Kidney epithelial cell (primary cell): ENCODE results near the gene PLAAT3. TPM values are rescaled to one million over a fixed set of nuclear protein-coding genes. Genes with fewer than 3 reads are reported as not detected.
A peak's percentile ranks its signal among the peaks of the same experiment; 100 is the strongest.

ENCODE experiments used
- DNase-seq: peaks from one replicate; pipeline ENCODE4 v3.0.0-alpha.2; 2010; ENCODE audit warnings: low read depth
- H3K27me3 ChIP-seq: 2 replicates; pipeline ENCODE4 v1.6.0; 2011; ENCODE audit warnings: low read length; ENCODE audit not compliant: control insufficient read depth, insufficient read depth
- H3K36me3 ChIP-seq: 2 replicates; pipeline ENCODE4 v1.5.1; 2011; ENCODE audit warnings: low read length; ENCODE audit not compliant: control insufficient read depth, insufficient read depth
- H3K4me3 ChIP-seq: 2 replicates; pipeline ENCODE4 v1.5.1; 2011; ENCODE audit warnings: low read depth, mild to moderate bottlenecking, control low read depth, low read length
- CTCF ChIP-seq: IDR thresholded peaks from 2 replicates; pipeline ENCODE4 v1.5.1; 2011; ENCODE audit warnings: mild to moderate bottlenecking, moderate library complexity, low read length, control low read depth, inconsistent platforms; ENCODE audit not compliant: insufficient read depth, poor library complexity, severe bottlenecking
- total RNA-seq: library from RNA; depleted of rRNA; stranded (reverse); fragments of >200 nt; gene quantifications from 2 replicates; pipeline ENCODE4 v1.2.3, GENCODE V29; 2015

Gene PLAAT3
- 81.0 and 85.7 TPM in 2 replicates for total RNA-seq

- TF ChIP-seq CTCF: no peak
- no peak for DNase-seq
- Histone ChIP-seq H3K27me3 (no peaks in the 10 kb centered on the region), H3K4me3 (peak within 1 kb of the TSS; percentile 81), H3K36me3 (no peaks in the 10 kb centered on the region)
Measured at GRCh38 chr11:63614136-63614671, at the start of gene PLAAT3. PLAAT3 (minus strand) TSS chr11:63614433; CDS start chr11:63614014, 419 bp downstream.

- peak; percentile 42 for DNase-seq
Measured at GRCh38 chr11:63663809-63664208, 49.6 kb upstream of the PLAAT3 start.

GRCh38 chr11:63660972-63661371 lies 46.7 kb upstream of the PLAAT3 start:
- TF ChIP-seq CTCF: no peak
- Histone ChIP-seq H3K27me3 (no peaks in the 10 kb centered on the region), H3K4me3 (no peak overlapping the region), H3K36me3 (no peaks in the 10 kb centered on the region)
- no peak for DNase-seq

More at GRCh38 chr11:63663809-63664208, 49.6 kb upstream of the PLAAT3 start:
- no peak overlapping the region for H3K4me3 ChIP-seq
- TF ChIP-seq CTCF: no peak
- no peaks in the 10 kb centered on the region for H3K27me3 ChIP-seq
- no peaks in the 10 kb centered on the region for H3K36me3 ChIP-seq

GRCh38 chr11:63652671-63653070 lies 38.4 kb upstream of the PLAAT3 start:
- H3K27me3 ChIP-seq: no peaks in the 10 kb centered on the region
- TF ChIP-seq CTCF: no peak
- DNase-seq: no peak
- no peaks in the 10 kb centered on the region for H3K36me3 ChIP-seq
- H3K4me3 ChIP-seq: no peak overlapping the region

GRCh38 chr11:63643205-63643604 lies 29.0 kb upstream of the PLAAT3 start:
- H3K27me3 ChIP-seq: no peaks in the 10 kb centered on the region
- DNase-seq: no peak
- TF ChIP-seq CTCF: no peak
- H3K4me3 ChIP-seq: no peak overlapping the region
- no peaks in the 10 kb centered on the region for H3K36me3 ChIP-seq

GRCh38 chr11:63641727-63642126 lies 27.5 kb upstream of the PLAAT3 start:
- no peak for DNase-seq
- H3K4me3 ChIP-seq: no peak overlapping the region
- H3K27me3 ChIP-seq: no peaks in the 10 kb centered on the region
- H3K36me3 ChIP-seq: no peaks in the 10 kb centered on the region
- TF ChIP-seq CTCF: no peak
